Measurements from ENCODE around the gene MEGF11. TPM values are rescaled to one million over a fixed set of nuclear protein-coding genes. Genes with fewer than 3 reads are reported as not detected.
A peak's percentile ranks its signal among the peaks of the same experiment; 100 is the strongest.

The MEGF11 gene
- total and polyA plus RNA-seq, 3 experiments from 2014 or later = not detected

DNA sequence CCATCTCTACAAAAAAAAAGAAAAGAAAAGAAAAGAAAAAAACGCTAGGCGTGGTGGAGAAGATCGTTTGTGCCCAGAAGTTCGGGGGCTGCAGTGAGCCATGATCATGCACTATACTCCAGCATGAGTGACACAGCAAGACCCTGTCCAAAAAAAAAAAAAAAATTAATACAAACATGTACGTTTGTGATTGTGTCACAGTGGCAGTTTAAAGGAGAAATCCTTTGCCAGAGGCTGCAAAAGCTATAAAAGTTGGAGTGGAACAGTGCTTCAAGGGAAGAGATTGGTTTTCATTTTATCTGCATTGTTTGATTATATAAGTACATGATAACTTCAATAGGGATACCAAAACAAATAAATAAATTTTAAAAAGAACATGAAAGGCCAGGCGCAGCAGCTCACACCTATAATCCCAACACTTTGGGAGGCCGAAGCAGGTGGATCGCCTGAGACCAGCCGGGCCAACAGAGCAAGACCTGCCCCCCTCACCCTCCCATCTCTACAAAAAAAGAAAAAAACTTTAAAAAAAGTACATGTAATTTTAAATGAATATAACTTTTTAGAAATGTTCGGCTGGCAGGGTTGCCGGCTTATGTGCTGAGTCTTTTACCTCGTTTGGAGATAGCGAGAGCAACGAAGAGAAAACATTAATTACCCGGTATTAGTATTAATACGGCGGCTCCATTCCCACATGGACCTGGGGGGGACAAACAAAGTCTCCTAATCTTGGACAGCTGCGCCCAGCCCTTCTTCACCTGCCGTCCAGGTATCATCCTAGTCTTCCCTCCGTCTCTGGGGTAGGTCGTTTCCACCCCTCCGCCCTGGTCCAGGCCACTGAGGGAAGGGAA is 39.2 kb upstream of the MEGF11 start:
- no peaks in the 10 kb centered on the region for H3K27me3 Mint-ChIP-seq
- H3K4me1 Mint-ChIP-seq = peaks cover 40 to 57% (median 57%) of the 10 kb centered on the region in 3 donors
- H3K36me3 ChIP-seq (ENCODE audit: insufficient read depth, low read length) = no peaks in the 10 kb centered on the region
- H3K4me1 ChIP-seq (ENCODE audit: insufficient read depth, low read length) = peaks cover 35% of the 10 kb centered on the region
- H3K27ac ChIP-seq (ENCODE audit: low read depth, low read length) = peak overlapping the region; percentile 80
- peak overlapping the region; percentile 70 for H3K4me3 ChIP-seq (ENCODE audit: low read length)
- no peaks in the 10 kb centered on the region for H3K27me3 ChIP-seq (ENCODE audit: insufficient read depth, low read length, poor library complexity, severe bottlenecking)
- H3K36me3 Mint-ChIP-seq = peaks cover 0 to 12% (median 0%) of the 10 kb centered on the region in 3 donors
- peak overlapping the region; percentile 88 to 98 (median 94) for H3K27ac Mint-ChIP-seq
- H3K9me3 ChIP-seq (ENCODE audit: low read length) = no peaks in the 10 kb centered on the region
- ChIA-PET CTCF (interaction anchor here (0.9 to 3.7 kb wide), 2 partner anchors 206 to 423 kb away, joined by 3 to 25 read pairs; partner anchors contain the start of genes RAB11A and SNAPC5), POLR2A (interaction anchor here (0.7 kb wide), 1 partner anchor 422 kb away, joined by 8 read pairs; no protein-coding TSS in a partner anchor)
- no peaks in the 10 kb centered on the region for H3K9me3 Mint-ChIP-seq
- H3K4me3 Mint-ChIP-seq = peak overlapping the region; percentile 83 to 98 (median 86)
- peak in 1 of 5 donors; percentile 20 for DNase-seq

DNA sequence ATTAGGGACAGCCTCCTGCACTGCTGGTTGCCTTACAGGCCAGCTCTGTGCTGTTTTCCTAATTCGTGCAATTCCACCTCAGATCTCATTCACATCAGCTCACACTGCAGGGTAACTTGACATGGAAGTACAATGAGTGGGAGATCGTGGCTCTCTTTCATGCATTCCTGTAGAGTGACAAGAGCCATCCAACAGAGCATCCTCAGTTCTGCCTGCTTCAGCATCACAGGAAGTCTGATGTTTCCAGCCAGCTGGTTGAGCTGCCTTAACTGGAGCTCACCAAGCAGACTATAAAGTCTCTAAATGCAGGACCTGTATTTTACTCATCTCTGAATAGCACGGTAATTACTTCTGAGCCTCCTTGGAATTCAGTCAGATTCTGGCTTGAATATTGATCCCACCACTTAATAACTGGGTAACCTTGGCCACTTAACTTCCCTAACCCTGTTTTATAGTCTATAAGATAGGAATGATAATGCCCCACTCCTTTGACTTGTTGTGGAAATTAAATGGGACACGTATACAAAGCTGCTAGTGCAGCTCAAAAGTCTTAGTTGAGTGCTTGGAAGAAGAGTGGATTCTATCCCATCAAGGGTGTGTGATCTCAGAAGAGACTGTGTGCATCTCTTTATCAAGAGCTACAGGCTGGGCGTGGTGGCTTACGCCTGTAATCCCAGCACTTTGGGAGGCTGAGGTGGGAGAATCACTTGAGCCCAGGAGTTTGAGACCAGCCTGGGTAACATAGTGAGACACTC is 38.4 kb upstream of the MEGF11 start:
- Mint-ChIP-seq H3K36me3 (peaks cover 0 to 7% (median 0%) of the 10 kb centered on the region in 3 donors), H3K9me3 (no peaks in the 10 kb centered on the region), H3K27ac (peak overlapping the region; percentile 88 to 98 (median 94)), H3K4me1 (peaks cover 43 to 62% (median 61%) of the 10 kb centered on the region in 3 donors), H3K27me3 (no peaks in the 10 kb centered on the region), H3K4me3 (peak overlapping the region; percentile 83 to 98 (median 86))
- DNase-seq = no peak
- CTCF ChIA-PET = interaction anchor here (0.9 to 3.7 kb wide), 2 partner anchors 207 to 423 kb away, joined by 3 to 25 read pairs; partner anchors contain the start of genes RAB11A and SNAPC5
- peak overlapping the region; percentile 1 for H3K27ac ChIP-seq (ENCODE audit: low read depth, low read length)
- peak overlapping the region; percentile 70 for H3K4me3 ChIP-seq (ENCODE audit: low read length)
- peaks cover 35% of the 10 kb centered on the region for H3K4me1 ChIP-seq (ENCODE audit: insufficient read depth, low read length)
- no peaks in the 10 kb centered on the region for H3K27me3 ChIP-seq (ENCODE audit: insufficient read depth, low read length, poor library complexity, severe bottlenecking)
- no peaks in the 10 kb centered on the region for H3K36me3 ChIP-seq (ENCODE audit: insufficient read depth, low read length)
- H3K9me3 ChIP-seq (ENCODE audit: low read length) = no peaks in the 10 kb centered on the region
- POLR2A ChIA-PET = no interaction called here

DNA sequence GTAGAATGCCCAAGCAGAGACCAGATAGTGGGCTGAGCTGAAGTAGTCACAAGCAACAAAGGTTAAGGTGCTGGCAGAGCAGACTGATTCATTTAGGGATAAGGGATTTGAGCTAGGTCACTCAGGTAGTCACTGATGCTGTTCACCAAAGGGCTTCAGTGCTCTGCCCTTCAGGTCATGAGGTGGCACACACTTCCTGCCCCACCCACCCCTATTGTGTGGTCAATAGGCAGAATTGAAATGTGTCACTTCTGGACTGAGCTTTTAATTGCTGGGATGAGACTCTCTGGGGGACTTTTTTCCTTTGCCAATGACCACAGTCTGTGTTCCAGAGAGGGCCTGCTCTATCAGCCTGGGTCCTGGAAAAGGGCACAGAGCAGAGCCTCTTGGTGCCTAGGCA is 37.0 kb upstream of the MEGF11 start:
- Mint-ChIP-seq H3K9me3 (no peaks in the 10 kb centered on the region), H3K4me1 (peaks cover 37 to 50% (median 48%) of the 10 kb centered on the region in 3 donors), H3K27ac (peak overlapping the region in 2 of 8 donors; percentile 1 to 84), H3K27me3 (no peaks in the 10 kb centered on the region), H3K4me3 (peak overlapping the region in 3 of 7 donors; percentile 6 to 82 (median 18)), H3K36me3 (peaks cover 0 to 3% (median 0%) of the 10 kb centered on the region in 3 donors)
- ChIA-PET POLR2A (interaction anchor here (0.5 to 0.8 kb wide), 2 partner anchors 86 to 181 kb away, joined by 3 read pairs; no protein-coding TSS in a partner anchor), CTCF (no interaction called here)
- DNase-seq = no peak
- Histone ChIP-seq H3K36me3 (ENCODE audit: insufficient read depth, low read length) (no peaks in the 10 kb centered on the region), H3K27me3 (ENCODE audit: insufficient read depth, low read length, poor library complexity, severe bottlenecking) (no peaks in the 10 kb centered on the region), H3K9me3 (ENCODE audit: low read length) (no peaks in the 10 kb centered on the region), H3K4me1 (ENCODE audit: insufficient read depth, low read length) (peaks cover 35% of the 10 kb centered on the region), H3K27ac (ENCODE audit: low read depth, low read length) (no peak overlapping the region), H3K4me3 (ENCODE audit: low read length) (no peak overlapping the region)

DNA sequence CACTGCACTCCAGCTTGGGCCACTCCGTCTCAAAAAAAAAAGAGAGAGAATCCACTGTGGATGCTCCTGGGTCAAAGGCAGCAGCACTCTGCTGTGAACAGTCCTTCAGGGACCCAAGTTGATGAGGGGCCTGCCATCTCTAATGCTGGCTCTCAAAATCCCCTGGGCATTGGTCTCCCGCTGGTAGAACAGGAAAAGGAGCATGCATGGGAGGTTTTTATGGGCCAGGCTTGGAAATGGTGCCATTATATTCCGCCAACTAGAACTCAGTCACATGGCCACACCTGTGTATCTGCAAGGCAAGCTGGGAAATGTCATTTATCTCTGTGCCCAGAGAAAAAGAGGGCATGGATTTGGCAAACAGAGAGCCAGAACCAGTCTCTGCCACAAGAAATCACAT is 36.5 kb upstream of the MEGF11 start:
- Histone ChIP-seq H3K27me3 (ENCODE audit: insufficient read depth, low read length, poor library complexity, severe bottlenecking) (no peaks in the 10 kb centered on the region), H3K36me3 (ENCODE audit: insufficient read depth, low read length) (no peaks in the 10 kb centered on the region), H3K4me1 (ENCODE audit: insufficient read depth, low read length) (peaks cover 32% of the 10 kb centered on the region), H3K9me3 (ENCODE audit: low read length) (no peaks in the 10 kb centered on the region), H3K4me3 (ENCODE audit: low read length) (no peak overlapping the region), H3K27ac (ENCODE audit: low read depth, low read length) (no peak overlapping the region)
- CTCF ChIA-PET = no interaction called here
- DNase-seq = no peak
- Mint-ChIP-seq H3K36me3 (peaks cover 0 to 3% (median 0%) of the 10 kb centered on the region in 3 donors), H3K4me1 (peaks cover 33 to 45% (median 43%) of the 10 kb centered on the region in 3 donors), H3K4me3 (peak overlapping the region in 2 of 7 donors; percentile 18 to 82), H3K9me3 (no peaks in the 10 kb centered on the region), H3K27me3 (no peaks in the 10 kb centered on the region), H3K27ac (peak overlapping the region in 2 of 8 donors; percentile 2 to 84)
- POLR2A ChIA-PET = no interaction called here

DNA sequence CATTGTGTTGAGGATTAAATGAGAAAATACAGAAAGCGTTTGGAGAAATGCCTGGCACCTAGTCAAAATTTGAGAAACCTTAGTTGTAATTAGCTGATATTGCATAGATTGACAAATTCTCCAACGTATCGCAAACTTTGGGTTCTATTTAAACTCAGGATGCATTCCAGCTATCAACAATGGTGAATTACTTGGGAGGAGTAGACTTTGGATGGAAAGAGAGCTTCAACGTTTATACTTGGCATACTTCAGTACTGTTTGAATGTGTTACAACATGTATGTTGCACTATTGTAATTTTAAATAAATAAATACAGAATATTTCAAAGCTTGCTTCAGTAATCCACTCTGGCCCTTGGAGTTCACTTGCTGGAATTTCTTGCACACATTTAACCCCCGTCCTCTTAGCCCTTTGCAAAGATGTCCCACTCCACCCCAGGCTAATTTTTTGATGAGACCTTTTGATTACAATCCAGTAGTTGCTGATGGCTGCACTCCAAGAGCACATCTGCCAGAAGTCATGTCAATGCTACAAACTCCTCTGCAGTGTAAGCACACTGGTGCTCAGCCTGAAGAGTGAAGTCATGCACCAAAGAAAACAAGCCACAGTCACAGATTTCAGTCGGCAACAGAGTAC is 35.1 kb upstream of the MEGF11 start:
- Histone ChIP-seq H3K9me3 (ENCODE audit: low read length) (no peaks in the 10 kb centered on the region), H3K27me3 (ENCODE audit: insufficient read depth, low read length, poor library complexity, severe bottlenecking) (no peaks in the 10 kb centered on the region), H3K4me3 (ENCODE audit: low read length) (no peak overlapping the region), H3K4me1 (ENCODE audit: insufficient read depth, low read length) (peaks cover 26% of the 10 kb centered on the region), H3K36me3 (ENCODE audit: insufficient read depth, low read length) (no peaks in the 10 kb centered on the region), H3K27ac (ENCODE audit: low read depth, low read length) (no peak overlapping the region)
- no peaks in the 10 kb centered on the region for H3K27me3 Mint-ChIP-seq
- H3K9me3 Mint-ChIP-seq = no peaks in the 10 kb centered on the region
- DNase-seq = no peak
- peaks cover 24 to 35% (median 32%) of the 10 kb centered on the region in 3 donors for H3K4me1 Mint-ChIP-seq
- H3K36me3 Mint-ChIP-seq = no peaks in the 10 kb centered on the region
- POLR2A ChIA-PET = no interaction called here
- H3K4me3 Mint-ChIP-seq = no peak overlapping the region
- CTCF ChIA-PET = interaction anchor here (1.1 to 1.5 kb wide), 3 partner anchors 10 to 98 kb away, joined by 3 read pairs; no protein-coding TSS in a partner anchor
- H3K27ac Mint-ChIP-seq = peak overlapping the region in 2 of 8 donors; percentile 27 to 62

DNA sequence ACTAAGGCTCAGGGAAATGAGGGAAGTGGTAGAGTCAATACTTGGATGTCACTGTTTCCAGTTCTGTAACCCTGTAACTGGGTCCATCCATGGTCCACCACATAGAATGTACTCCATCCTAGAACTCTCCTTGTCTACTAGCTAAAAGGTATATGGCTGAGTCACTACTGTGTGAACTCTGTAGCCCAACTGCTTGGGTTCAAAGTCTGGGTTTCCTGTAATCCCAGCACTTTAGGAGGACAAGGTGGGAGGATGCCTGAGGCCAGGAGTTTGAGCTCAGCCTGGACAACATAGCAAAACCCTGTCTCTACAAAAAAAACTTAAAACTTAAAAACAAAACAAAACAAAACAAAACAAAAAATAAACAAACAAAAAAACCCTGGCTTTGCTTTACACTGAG is 34.5 kb upstream of the MEGF11 start:
- ChIA-PET CTCF (interaction anchor here (0.7 to 1.7 kb wide), 7 partner anchors 8 to 903 kb away, joined by 3 to 5 read pairs (median 3); no protein-coding TSS in a partner anchor), POLR2A (no interaction called here)
- Histone ChIP-seq H3K4me1 (ENCODE audit: insufficient read depth, low read length) (peaks cover 26% of the 10 kb centered on the region), H3K27ac (ENCODE audit: low read depth, low read length) (no peak overlapping the region), H3K4me3 (ENCODE audit: low read length) (no peak overlapping the region), H3K27me3 (ENCODE audit: insufficient read depth, low read length, poor library complexity, severe bottlenecking) (no peaks in the 10 kb centered on the region), H3K36me3 (ENCODE audit: insufficient read depth, low read length) (no peaks in the 10 kb centered on the region), H3K9me3 (ENCODE audit: low read length) (no peaks in the 10 kb centered on the region)
- Mint-ChIP-seq H3K4me3 (no peak overlapping the region), H3K27ac (peak overlapping the region in 1 of 8 donors; percentile 62), H3K9me3 (no peaks in the 10 kb centered on the region), H3K27me3 (no peaks in the 10 kb centered on the region), H3K4me1 (peaks cover 24 to 34% (median 32%) of the 10 kb centered on the region in 3 donors), H3K36me3 (no peaks in the 10 kb centered on the region)
- DNase-seq = no peak

DNA sequence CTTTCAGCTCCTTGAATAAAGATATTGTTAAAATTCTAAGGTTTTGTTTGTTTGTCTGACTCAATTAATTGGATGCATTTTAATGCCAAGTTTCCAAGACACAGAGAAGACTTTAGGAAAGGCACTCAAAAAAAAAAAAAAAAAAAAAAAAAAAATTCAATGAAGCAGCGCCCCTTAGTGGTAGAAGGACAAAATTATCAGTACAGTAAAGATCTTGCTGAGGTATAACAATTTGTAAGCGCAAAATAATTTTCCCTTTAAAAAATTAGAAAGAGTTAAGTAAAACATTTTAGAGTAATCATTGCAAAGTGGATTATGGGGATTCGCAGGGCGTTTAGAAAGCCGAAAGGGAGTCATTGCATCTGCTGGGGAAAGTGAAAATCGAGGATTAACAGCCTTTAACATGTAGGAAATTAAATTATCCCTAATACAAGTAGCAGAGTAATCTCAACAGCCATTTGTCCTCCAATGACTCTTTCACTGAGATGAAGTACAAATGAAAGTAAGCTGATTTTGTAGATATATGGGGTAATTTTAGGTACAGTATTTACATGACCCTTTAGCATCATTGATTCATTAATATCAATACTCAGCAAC is 34.0 kb upstream of the MEGF11 start:
- Histone ChIP-seq H3K9me3 (ENCODE audit: low read length) (no peaks in the 10 kb centered on the region), H3K4me1 (ENCODE audit: insufficient read depth, low read length) (peaks cover 22% of the 10 kb centered on the region), H3K27ac (ENCODE audit: low read depth, low read length) (no peak overlapping the region), H3K27me3 (ENCODE audit: insufficient read depth, low read length, poor library complexity, severe bottlenecking) (no peaks in the 10 kb centered on the region), H3K4me3 (ENCODE audit: low read length) (no peak overlapping the region), H3K36me3 (ENCODE audit: insufficient read depth, low read length) (no peaks in the 10 kb centered on the region)
- Mint-ChIP-seq H3K4me3 (peak overlapping the region in 2 of 7 donors; percentile 52), H3K4me1 (peaks cover 22 to 30% (median 29%) of the 10 kb centered on the region in 3 donors), H3K27me3 (no peaks in the 10 kb centered on the region), H3K27ac (peak overlapping the region in 1 of 8 donors; percentile 62), H3K36me3 (no peaks in the 10 kb centered on the region), H3K9me3 (no peaks in the 10 kb centered on the region)
- DNase-seq = peak in 2 of 5 donors; percentile 11 to 27
- ChIA-PET POLR2A (no interaction called here), CTCF (interaction anchor here (0.6 to 2.1 kb wide), 13 partner anchors 9 to 903 kb away, joined by 3 to 6 read pairs (median 3); partner anchors contain the start of gene SNAPC5)
